ENCODE data around the gene SGMS1.

SGMS1 gene

GRCh38 chr10:50385624-50386023, 238.1 kb downstream of the SGMS1 start:
- TF ChIP-seq ZFX (IDR thresholded peaks at IDR 0.05; ENCODE audit: borderline replicate concordance), result no peak
- no peak for TF ChIP-seq CTCF (IDR thresholded peaks at IDR 0.05)
- no peak overlapping the region for H3K27ac ChIP-seq

GRCh38 chr10:50384898-50385297, 238.9 kb downstream of the SGMS1 start:
- H3K27ac ChIP-seq, result no peak overlapping the region
- TF ChIP-seq ZFX (IDR thresholded peaks at IDR 0.05; ENCODE audit: borderline replicate concordance), result no peak
- TF ChIP-seq CTCF (IDR thresholded peaks at IDR 0.05), result no peak

- no peak overlapping the region for H3K27ac ChIP-seq
- TF ChIP-seq ZFX (IDR thresholded peaks at IDR 0.05; ENCODE audit: borderline replicate concordance) (no peak), CTCF (IDR thresholded peaks at IDR 0.05) (no peak)
Observed at GRCh38 chr10:50384238-50384637, 239.5 kb downstream of the SGMS1 start.

- no peak overlapping the region for H3K27ac ChIP-seq
- TF ChIP-seq CTCF (IDR thresholded peaks at IDR 0.05), result no peak
- no peak for TF ChIP-seq ZFX (IDR thresholded peaks at IDR 0.05; ENCODE audit: borderline replicate concordance)
Observed at GRCh38 chr10:50382576-50383023, 241.2 kb downstream of the SGMS1 start.

GRCh38 chr10:50381642-50382041, 242.1 kb downstream of the SGMS1 start:
- no peak overlapping the region for H3K27ac ChIP-seq
- no peak for TF ChIP-seq CTCF (IDR thresholded peaks at IDR 0.05)
- no peak for TF ChIP-seq ZFX (IDR thresholded peaks at IDR 0.05; ENCODE audit: borderline replicate concordance)

- no peak overlapping the region for H3K27ac ChIP-seq
- TF ChIP-seq ZFX (IDR thresholded peaks at IDR 0.05; ENCODE audit: borderline replicate concordance) (no peak), CTCF (IDR thresholded peaks at IDR 0.05) (no peak)
Observed at GRCh38 chr10:50379616-50380015, 244.1 kb downstream of the SGMS1 start.

- no peak for TF ChIP-seq CTCF (IDR thresholded peaks at IDR 0.05)
- no peak for TF ChIP-seq ZFX (IDR thresholded peaks at IDR 0.05; ENCODE audit: borderline replicate concordance)
- H3K27ac ChIP-seq, result no peak overlapping the region
Observed at GRCh38 chr10:50375745-50376144, 248.0 kb downstream of the SGMS1 start.
